SK-N-SH treated with all-trans-retinoic acid at 6 μM for 48 hours (cell line): ENCODE measurements around the gene PF4V1.

Source experiments
- ARNTL ChIP-seq: fragments of 450-650 bp; formaldehyde crosslinking; IDR thresholded peaks from 2 replicates; pipeline ENCODE4 v1.5.0; 2020; ENCODE audit warnings: low read depth, mild to moderate bottlenecking, moderate library complexity, borderline replicate concordance
- BACH2 ChIP-seq: fragments of 250-450 bp; sonication (Bioruptor Pico); IDR thresholded peaks from 2 replicates; pipeline ENCODE4 v1.9.0; 2021; ENCODE audit warnings: mild to moderate bottlenecking, borderline replicate concordance
- CREB5 ChIP-seq: fragments of 250-450 bp; sonication (Bioruptor Pico); IDR thresholded peaks from 2 replicates; pipeline ENCODE4 v1.5.1; 2020; ENCODE audit warnings: low read depth, mild to moderate bottlenecking, moderate library complexity
- CSDC2 ChIP-seq: fragments of 250-450 bp; sonication (Bioruptor Pico); IDR thresholded peaks from 2 replicates; pipeline ENCODE4 v1.5.0; 2020; ENCODE audit warnings: mild to moderate bottlenecking, moderate library complexity
- ESRRG ChIP-seq: fragments of 250-450 bp; sonication (Bioruptor Pico); IDR thresholded peaks from 2 replicates; pipeline ENCODE4 v1.6.1; 2021; ENCODE audit warnings: mild to moderate bottlenecking
- OSR1 ChIP-seq: fragments of 250-450 bp; sonication (Bioruptor Pico); IDR thresholded peaks from 2 replicates; pipeline ENCODE4 v1.8.0; 2022; ENCODE audit warnings: moderate library complexity, mild to moderate bottlenecking, inconsistent platforms
- PATZ1 ChIP-seq: fragments of 250-450 bp; sonication (Bioruptor Pico); IDR thresholded peaks from 2 replicates; pipeline ENCODE4 v1.8.0; 2020; ENCODE audit warnings: mild to moderate bottlenecking, moderate library complexity, borderline replicate concordance
- PPARA ChIP-seq: fragments of 250-450 bp; sonication (Bioruptor Pico); IDR thresholded peaks from 2 replicates; pipeline ENCODE4 v1.5.0; 2020; ENCODE audit warnings: mild to moderate bottlenecking, borderline replicate concordance
- RARB ChIP-seq: fragments of 250-450 bp; sonication (Bioruptor Pico); IDR thresholded peaks from 2 replicates; pipeline ENCODE4 v1.8.0; 2021; ENCODE audit warnings: mild to moderate bottlenecking, moderate library complexity
- SNAI2 ChIP-seq: fragments of 250-450 bp; sonication (Bioruptor Pico); IDR thresholded peaks from 2 replicates; pipeline ENCODE4 v1.5.0; 2020; ENCODE audit warnings: mild to moderate bottlenecking, moderate library complexity
- ZFP3 ChIP-seq: fragments of 250-450 bp; sonication (Bioruptor Pico); IDR thresholded peaks from 2 replicates; pipeline ENCODE4 v1.5.0; 2020; ENCODE audit warnings: mild to moderate bottlenecking, moderate library complexity
- ZFP30 ChIP-seq: fragments of 450-650 bp; formaldehyde crosslinking; IDR thresholded peaks from 2 replicates; pipeline ENCODE4 v1.5.0; 2022; ENCODE audit warnings: mild to moderate bottlenecking, moderate library complexity
- ZNF70 ChIP-seq: fragments of 450-650 bp; formaldehyde crosslinking; IDR thresholded peaks from 2 replicates; pipeline ENCODE4 v1.5.0; 2020; ENCODE audit warnings: mild to moderate bottlenecking, moderate library complexity

- TF ChIP-seq RARB (no peak), ZFP30 (CRISPR knock-in tag) (no peak), ESRRG (CRISPR knock-in tag) (no peak), OSR1 (CRISPR knock-in tag) (no peak), CREB5 (CRISPR knock-in tag) (no peak), SNAI2 (CRISPR knock-in tag) (no peak), ZFP3 (CRISPR knock-in tag) (no peak), BACH2 (CRISPR knock-in tag) (no peak), ZNF70 (CRISPR knock-in tag) (no peak), ARNTL (no peak), PATZ1 (CRISPR knock-in tag) (no peak), PPARA (CRISPR knock-in tag) (no peak), CSDC2 (CRISPR knock-in tag) (no peak)
Measured at GRCh38 chr4:73869130-73870055, 16.3 kb downstream of the PF4V1 start, which contains the start of gene CXCL1.
